ENCODE measurements around the gene CCDC87. TPM values are rescaled to one million over a fixed set of nuclear protein-coding genes. Genes with fewer than 3 reads are reported as not detected.

CCDC87 gene
- total RNA-seq, 4 donors from 2014 or later, result 0.27 to 1.2 (median 1.1) TPM

DNA sequence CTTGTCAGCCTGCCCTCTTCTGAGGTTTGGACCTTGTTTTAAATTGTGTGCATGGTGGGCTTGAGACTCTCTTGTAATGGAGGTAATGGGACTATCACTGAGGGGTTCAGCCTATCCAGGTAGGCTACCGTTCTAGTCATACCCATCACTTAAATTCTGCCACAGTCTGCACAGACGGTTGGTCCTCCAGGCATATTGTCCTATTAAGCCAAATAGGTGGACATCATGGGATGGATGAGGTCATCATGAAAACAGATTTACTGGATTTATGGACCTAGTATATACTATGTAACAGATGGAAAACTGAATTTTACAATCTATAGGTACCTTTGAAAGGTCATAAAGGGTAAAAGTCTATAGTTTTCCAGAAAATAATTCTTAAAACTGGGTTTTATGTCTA is 36.5 kb upstream of the CCDC87 start:
- 58 to 100% methylated on average over 1 to 2 of the region's 2 CpGs for WGBS, 2 donors (ENCODE audit: low coverage in 1 of 2)

DNA sequence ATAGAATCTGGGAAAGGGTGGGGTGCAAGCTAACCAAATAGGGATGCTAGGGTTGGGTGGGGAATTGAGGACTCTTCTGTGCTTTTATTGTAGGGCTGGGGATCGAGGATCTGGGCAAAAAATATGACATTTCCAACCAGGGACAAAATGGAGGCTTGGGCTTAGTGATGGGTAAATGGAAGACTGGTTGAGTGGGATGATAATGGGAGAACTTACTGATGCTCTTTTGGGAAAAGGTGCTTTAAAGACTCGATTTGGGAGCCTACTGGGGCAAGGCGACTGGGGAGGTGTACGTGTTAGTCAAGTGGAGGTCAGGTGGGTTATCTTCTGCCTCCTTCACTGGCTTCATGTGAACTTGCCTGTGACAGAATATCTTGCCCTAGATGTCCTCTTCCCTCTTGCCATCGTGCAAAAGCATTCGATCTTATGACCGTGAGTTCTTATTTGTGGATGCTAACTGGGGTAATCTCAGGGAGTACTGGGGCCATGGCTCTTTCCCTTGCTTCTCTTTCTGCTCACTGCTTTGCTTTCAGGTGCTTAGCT is 35.3 kb upstream of the CCDC87 start:
- Histone ChIP-seq H3K9me3 (no peaks in the 10 kb centered on the region), H3K4me1 (peaks cover 3 to 77% (median 21%) of the 10 kb centered on the region in 3 donors), H3K27ac (no peak overlapping the region), H3K27me3 (no peaks in the 10 kb centered on the region), H3K4me3 (no peak overlapping the region), H3K36me3 (peaks cover 0 to 72% of the 10 kb centered on the region in 2 donors)
- TF ChIP-seq POLR2A (IDR thresholded peaks at IDR 0.05) (no peak), EP300 (IDR thresholded peaks at IDR 0.05) (no peak), POLR2AphosphoS5 (IDR thresholded peaks at IDR 0.05) (no peak)
- TF ChIP-seq, protein P1, sequence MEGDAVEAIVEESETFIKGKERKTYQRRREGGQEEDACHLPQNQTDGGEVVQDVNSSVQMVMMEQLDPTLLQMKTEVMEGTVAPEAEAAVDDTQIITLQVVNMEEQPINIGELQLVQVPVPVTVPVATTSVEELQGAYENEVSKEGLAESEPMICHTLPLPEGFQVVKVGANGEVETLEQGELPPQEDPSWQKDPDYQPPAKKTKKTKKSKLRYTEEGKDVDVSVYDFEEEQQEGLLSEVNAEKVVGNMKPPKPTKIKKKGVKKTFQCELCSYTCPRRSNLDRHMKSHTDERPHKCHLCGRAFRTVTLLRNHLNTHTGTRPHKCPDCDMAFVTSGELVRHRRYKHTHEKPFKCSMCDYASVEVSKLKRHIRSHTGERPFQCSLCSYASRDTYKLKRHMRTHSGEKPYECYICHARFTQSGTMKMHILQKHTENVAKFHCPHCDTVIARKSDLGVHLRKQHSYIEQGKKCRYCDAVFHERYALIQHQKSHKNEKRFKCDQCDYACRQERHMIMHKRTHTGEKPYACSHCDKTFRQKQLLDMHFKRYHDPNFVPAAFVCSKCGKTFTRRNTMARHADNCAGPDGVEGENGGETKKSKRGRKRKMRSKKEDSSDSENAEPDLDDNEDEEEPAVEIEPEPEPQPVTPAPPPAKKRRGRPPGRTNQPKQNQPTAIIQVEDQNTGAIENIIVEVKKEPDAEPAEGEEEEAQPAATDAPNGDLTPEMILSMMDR (IDR thresholded peaks at IDR 0.05), result no peak
- 67 to 84% methylated on average over 2 to 7 of the region's 7 CpGs for WGBS, 2 donors (ENCODE audit: low coverage in 1 of 2)
- ATAC-seq, result no peak

More for the DNA sequence above, 36.5 kb upstream of the CCDC87 start:
- no peak overlapping the region for H3K4me3 ChIP-seq
- peaks cover 0 to 71% (median 9%) of the 10 kb centered on the region in 3 donors for H3K4me1 ChIP-seq
- no peak overlapping the region for H3K27ac ChIP-seq
- no peak for TF ChIP-seq POLR2AphosphoS5 (IDR thresholded peaks at IDR 0.05)
- TF ChIP-seq, protein P1 (IDR thresholded peaks at IDR 0.05), result no peak
- no peaks in the 10 kb centered on the region for H3K9me3 ChIP-seq
- ATAC-seq, result no peak
- H3K36me3 ChIP-seq, result peaks cover 0 to 66% of the 10 kb centered on the region in 2 donors
- H3K27me3 ChIP-seq, result no peaks in the 10 kb centered on the region

DNA sequence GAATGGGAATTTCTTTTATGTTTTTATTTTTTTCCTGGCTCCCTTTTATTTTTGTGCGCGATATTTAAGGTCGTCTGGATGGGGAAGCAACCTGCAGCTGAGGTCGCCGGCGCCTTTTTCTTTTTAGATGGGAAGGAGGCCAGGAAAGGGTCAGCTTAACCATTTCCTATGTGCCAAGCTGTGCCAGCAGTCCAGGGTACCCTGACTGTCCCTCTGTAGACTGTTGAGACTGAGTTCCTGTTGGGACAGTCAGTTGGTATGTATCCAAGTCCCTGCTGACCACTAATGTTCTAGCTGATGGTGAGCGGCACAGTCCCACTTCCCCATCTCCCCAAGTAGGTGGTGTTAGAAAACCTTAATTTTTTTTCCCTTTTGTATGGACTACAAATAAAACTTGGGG is 34.1 kb upstream of the CCDC87 start:
- peaks cover 6 to 77% (median 25%) of the 10 kb centered on the region in 3 donors for H3K4me1 ChIP-seq
- peak overlapping the region in 1 of 4 donors; percentile 98 for H3K27ac ChIP-seq
- H3K9me3 ChIP-seq, result no peaks in the 10 kb centered on the region
- no peak overlapping the region for H3K4me3 ChIP-seq
- H3K36me3 ChIP-seq, result peaks cover 0 to 71% of the 10 kb centered on the region in 2 donors
- H3K27me3 ChIP-seq, result no peaks in the 10 kb centered on the region
- WGBS, 2 donors (ENCODE audit: low coverage in 1 of 2), result 80 to 86% methylated on average over 2 to 3 of the region's 7 CpGs
- TF ChIP-seq POLR2AphosphoS5 (IDR thresholded peaks at IDR 0.05) (no peak), EP300 (IDR thresholded peaks at IDR 0.05) (no peak)
- TF ChIP-seq, protein P1 (IDR thresholded peaks at IDR 0.05), result no peak
- peak; percentile 34 for ATAC-seq

DNA sequence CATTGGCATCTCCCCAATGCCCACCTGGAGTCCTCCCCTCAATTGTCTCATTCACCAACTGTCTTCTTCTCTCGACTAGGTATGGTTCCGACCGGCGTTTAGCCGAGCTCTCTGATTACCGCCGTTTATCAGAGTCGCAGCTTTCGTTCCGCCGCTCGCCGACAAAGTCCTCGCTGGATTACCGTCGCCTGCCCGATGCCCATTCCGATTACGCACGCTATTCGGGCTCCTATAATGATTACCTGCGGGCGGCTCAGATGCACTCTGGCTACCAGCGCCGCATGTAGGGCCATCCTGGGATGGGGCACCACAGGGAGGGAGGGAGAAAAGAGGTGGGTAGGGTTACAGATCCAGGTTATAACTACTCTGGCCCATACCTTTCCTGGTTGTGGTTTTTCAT is 33.5 kb upstream of the CCDC87 start:
- H3K27me3 ChIP-seq, result no peaks in the 10 kb centered on the region
- no peak overlapping the region for H3K4me3 ChIP-seq
- no peaks in the 10 kb centered on the region for H3K9me3 ChIP-seq
- H3K4me1 ChIP-seq, result peaks cover 6 to 77% (median 25%) of the 10 kb centered on the region in 3 donors
- no peak for TF ChIP-seq POLR2A (IDR thresholded peaks at IDR 0.05)
- no peak for TF ChIP-seq POLR2AphosphoS5 (IDR thresholded peaks at IDR 0.05)
- TF ChIP-seq EP300 (IDR thresholded peaks at IDR 0.05), result no peak
- TF ChIP-seq, protein P1 (IDR thresholded peaks at IDR 0.05), result no peak
- no CpG with 5 or more reads among the region's 25 CpGs for WGBS, 2 donors (ENCODE audit: low coverage in 1 of 2)
- ATAC-seq, result no peak
- H3K27ac ChIP-seq, result peak overlapping the region in 1 of 4 donors; percentile 98
- peaks cover 0 to 71% of the 10 kb centered on the region in 2 donors for H3K36me3 ChIP-seq

DNA sequence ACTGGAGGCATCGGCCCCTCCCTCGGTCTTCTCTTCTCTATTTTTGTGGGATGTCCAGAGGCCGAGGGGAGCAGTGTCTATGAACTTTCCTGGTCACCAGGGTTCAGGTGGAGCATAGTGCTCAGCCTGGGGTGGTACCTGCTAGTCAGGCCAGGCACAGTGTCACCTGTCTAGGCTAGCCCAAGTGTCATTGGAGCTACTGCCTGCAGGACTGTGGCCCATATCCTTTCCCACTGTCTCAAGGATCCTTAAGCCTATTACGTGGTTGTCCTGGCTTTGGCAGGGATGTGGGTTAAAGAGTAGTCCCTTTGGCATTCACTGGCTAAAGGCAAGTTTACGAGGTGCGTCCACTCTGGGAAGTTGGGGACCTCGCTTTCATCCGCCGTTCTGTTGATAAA is 32.9 kb upstream of the CCDC87 start:
- H3K27ac ChIP-seq, result peak overlapping the region in 3 of 4 donors; percentile 52 to 98 (median 94)
- no peak overlapping the region for H3K4me3 ChIP-seq
- no CpG with 5 or more reads among the region's 9 CpGs for WGBS, 2 donors (ENCODE audit: low coverage in 1 of 2)
- H3K4me1 ChIP-seq, result peaks cover 6 to 81% (median 25%) of the 10 kb centered on the region in 3 donors
- ATAC-seq, result no peak
- H3K27me3 ChIP-seq, result no peaks in the 10 kb centered on the region
- TF ChIP-seq POLR2A (IDR thresholded peaks at IDR 0.05), result no peak
- no peak for TF ChIP-seq POLR2AphosphoS5 (IDR thresholded peaks at IDR 0.05)
- TF ChIP-seq, protein P1 (IDR thresholded peaks at IDR 0.05), result no peak
- TF ChIP-seq EP300 (IDR thresholded peaks at IDR 0.05), result no peak
- H3K9me3 ChIP-seq, result no peaks in the 10 kb centered on the region
- peaks cover 0 to 71% of the 10 kb centered on the region in 2 donors for H3K36me3 ChIP-seq
